Neutrophil (primary cell): ENCODE results near the gene HPS1.

ENCODE experiments used
- H3K27ac ChIP-seq: fragments of 200-600 bp; sonication (generic); 2 replicates; pipeline ENCODE4 v1.5.1; 2016; ENCODE audit warnings: mild to moderate bottlenecking, moderate library complexity
- H3K27me3 ChIP-seq: fragments of 200-600 bp; sonication (generic); 2 replicates; pipeline ENCODE4 v1.6.0; 2016; ENCODE audit warnings: mild to moderate bottlenecking
- H3K36me3 ChIP-seq: fragments of 200-600 bp; sonication (generic); 2 replicates; pipeline ENCODE4 v1.5.1; 2017
- H3K4me1 ChIP-seq, 2 experiments: fragments of 200-600 bp in 1 of 2; sonication (generic) in 1 of 2; 1 replicate in 1 of 2; 2 replicates in 1 of 2; pipeline versions ENCODE4 v1.5.1 to v1.6.1; 2013 to 2016; ENCODE audit warnings: low read depth in 1 of 2, low read length in 1 of 2, mild to moderate bottlenecking in 1 of 2, moderate library complexity in 1 of 2; ENCODE audit not compliant: control insufficient read depth in 1 of 2, insufficient read depth in 1 of 2
- H3K4me3 ChIP-seq, 2 experiments: fragments of 200-600 bp in 1 of 2; sonication (generic) in 1 of 2; 1 replicate in 1 of 2; 2 replicates in 1 of 2; pipeline ENCODE4 v1.5.1; 2013 to 2016; ENCODE audit warnings: low read depth in 1 of 2, low read length in 1 of 2, mild to moderate bottlenecking in 1 of 2, moderate library complexity in 1 of 2
- H3K9me3 ChIP-seq: fragments of 200-600 bp; sonication (generic); 2 replicates; pipeline ENCODE4 v1.5.1; 2016
- TF ChIP-seq, protein P1 (sequence below): fragments of 200-600 bp; sonication (generic); IDR thresholded peaks from 2 replicates; pipeline ENCODE4 v1.5.1; 2016; ENCODE audit warnings: antibody characterized with exemption

The HPS1 gene

DNA sequence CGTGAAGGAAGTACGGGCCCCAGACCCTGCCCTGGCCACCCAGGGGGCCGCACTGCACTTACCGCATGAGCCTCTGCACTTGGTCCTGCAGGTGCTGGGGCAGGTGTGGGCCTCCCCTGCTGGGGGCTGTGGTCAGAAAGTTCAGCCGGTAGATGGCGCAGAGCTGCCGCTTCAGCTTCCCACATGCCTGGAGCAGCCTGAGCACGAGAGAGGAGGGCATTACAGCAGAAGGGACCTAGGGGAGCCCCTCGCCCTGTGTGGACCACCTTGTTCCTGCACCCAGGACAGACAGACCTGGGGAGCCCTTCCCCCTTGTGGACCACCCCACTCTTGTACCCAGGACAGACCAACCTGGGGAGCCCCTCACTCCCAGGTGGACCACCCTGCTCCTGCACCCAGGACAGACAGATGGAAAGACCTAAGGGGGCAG, 23.0 kb downstream of the HPS1 start:
- H3K36me3 ChIP-seq: peaks cover 98% of the 10 kb centered on the region
- TF ChIP-seq, protein P1, sequence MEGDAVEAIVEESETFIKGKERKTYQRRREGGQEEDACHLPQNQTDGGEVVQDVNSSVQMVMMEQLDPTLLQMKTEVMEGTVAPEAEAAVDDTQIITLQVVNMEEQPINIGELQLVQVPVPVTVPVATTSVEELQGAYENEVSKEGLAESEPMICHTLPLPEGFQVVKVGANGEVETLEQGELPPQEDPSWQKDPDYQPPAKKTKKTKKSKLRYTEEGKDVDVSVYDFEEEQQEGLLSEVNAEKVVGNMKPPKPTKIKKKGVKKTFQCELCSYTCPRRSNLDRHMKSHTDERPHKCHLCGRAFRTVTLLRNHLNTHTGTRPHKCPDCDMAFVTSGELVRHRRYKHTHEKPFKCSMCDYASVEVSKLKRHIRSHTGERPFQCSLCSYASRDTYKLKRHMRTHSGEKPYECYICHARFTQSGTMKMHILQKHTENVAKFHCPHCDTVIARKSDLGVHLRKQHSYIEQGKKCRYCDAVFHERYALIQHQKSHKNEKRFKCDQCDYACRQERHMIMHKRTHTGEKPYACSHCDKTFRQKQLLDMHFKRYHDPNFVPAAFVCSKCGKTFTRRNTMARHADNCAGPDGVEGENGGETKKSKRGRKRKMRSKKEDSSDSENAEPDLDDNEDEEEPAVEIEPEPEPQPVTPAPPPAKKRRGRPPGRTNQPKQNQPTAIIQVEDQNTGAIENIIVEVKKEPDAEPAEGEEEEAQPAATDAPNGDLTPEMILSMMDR: no peak
- H3K9me3 ChIP-seq: no peaks in the 10 kb centered on the region
- H3K27me3 ChIP-seq: no peaks in the 10 kb centered on the region
- H3K27ac ChIP-seq: no peak overlapping the region
- no peak overlapping the region for H3K4me3 ChIP-seq
- no peaks in the 10 kb centered on the region for H3K4me1 ChIP-seq

DNA sequence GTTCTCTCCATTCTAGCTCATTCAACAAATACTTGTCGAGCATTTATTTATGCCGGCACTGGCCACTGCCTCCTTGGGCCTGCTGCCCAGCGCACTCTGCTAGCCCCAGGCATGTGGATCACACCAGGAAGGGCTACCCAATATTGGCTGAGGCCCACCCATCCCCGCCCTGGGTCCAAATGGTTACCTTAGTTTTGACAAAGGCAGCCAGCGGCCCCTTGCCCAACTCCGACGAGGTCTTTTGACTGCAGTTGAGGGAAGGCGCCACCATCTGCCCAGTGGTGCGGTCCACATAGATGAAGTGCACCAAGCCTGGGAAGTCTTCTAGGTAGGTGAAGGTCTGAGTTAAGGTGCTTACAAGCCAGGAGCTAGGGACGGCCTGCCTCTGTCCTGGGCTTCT, 24.6 kb downstream of the HPS1 start:
- Histone ChIP-seq H3K36me3 (peaks cover 100% of the 10 kb centered on the region), H3K4me1 (no peaks in the 10 kb centered on the region), H3K27ac (no peak overlapping the region), H3K9me3 (no peaks in the 10 kb centered on the region), H3K4me3 (no peak overlapping the region), H3K27me3 (no peaks in the 10 kb centered on the region)
- TF ChIP-seq, protein P1: no peak

DNA sequence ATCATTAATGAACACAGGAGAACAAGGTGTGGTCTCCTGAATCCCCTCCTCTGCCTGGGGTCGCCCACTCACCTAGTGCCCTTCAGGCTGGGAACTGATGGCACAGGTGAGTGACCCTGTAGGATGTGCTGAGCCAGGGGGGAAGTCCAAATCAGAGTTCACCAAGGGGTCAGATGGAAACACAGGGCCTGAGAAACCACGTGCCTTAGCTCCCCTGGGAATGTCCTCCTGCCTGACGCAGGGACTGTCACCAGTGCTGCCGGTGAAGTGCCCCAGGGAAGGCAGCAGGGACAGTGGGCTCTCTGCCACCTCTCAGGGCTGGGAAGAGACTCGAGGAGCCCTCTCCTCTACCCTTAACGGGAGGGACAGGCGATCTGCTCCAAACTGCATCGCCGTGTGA, 25.9 kb downstream of the HPS1 start:
- Histone ChIP-seq H3K4me1 (no peaks in the 10 kb centered on the region), H3K36me3 (peaks cover 100% of the 10 kb centered on the region), H3K9me3 (no peaks in the 10 kb centered on the region), H3K27me3 (no peaks in the 10 kb centered on the region), H3K4me3 (no peak overlapping the region), H3K27ac (no peak overlapping the region)
- TF ChIP-seq, protein P1: no peak

DNA sequence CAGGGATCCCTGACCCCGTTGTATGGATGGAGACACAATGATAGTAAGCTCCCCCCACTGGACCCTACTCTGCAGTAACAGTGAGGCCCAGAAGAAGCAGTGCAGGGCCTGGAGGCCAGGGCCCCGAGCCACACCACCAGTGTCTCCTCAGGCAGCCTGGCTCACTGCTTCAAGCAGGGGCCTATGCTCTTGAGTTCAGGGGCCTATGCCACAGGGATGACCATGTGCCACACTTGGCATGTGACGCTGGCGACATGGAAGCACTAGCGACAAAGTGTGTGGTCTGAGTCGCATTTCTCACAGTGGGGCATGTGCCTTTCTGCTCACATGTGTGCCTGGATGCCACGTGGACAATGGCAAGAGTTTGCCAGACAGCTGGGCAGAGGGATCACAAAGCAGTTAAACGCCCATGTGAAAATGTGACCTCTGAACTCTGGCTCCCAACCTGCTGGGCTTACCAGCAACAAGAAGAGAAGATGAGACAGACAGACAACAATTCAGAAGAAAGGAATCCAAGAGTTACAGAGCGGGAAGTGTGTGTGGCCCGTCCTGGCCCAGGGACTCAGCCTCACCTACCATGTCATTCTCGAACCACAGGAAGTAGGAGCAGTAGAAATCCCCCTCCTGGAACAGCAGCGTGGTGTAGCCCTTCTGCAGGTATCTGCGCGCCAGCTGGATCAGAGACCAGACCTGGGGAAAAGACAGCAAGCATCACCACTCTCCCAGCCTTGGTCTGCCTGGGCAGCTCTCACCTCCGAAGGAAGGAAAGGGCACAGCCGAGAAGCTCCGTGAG, 27.1 kb downstream of the HPS1 start:
- TF ChIP-seq, protein P1: no peak
- Histone ChIP-seq H3K27me3 (no peaks in the 10 kb centered on the region), H3K4me1 (peaks cover 0 to 4% of the 10 kb centered on the region in 2 experiments), H3K36me3 (peaks cover 100% of the 10 kb centered on the region), H3K4me3 (no peak overlapping the region), H3K27ac (no peak overlapping the region), H3K9me3 (no peaks in the 10 kb centered on the region)

DNA sequence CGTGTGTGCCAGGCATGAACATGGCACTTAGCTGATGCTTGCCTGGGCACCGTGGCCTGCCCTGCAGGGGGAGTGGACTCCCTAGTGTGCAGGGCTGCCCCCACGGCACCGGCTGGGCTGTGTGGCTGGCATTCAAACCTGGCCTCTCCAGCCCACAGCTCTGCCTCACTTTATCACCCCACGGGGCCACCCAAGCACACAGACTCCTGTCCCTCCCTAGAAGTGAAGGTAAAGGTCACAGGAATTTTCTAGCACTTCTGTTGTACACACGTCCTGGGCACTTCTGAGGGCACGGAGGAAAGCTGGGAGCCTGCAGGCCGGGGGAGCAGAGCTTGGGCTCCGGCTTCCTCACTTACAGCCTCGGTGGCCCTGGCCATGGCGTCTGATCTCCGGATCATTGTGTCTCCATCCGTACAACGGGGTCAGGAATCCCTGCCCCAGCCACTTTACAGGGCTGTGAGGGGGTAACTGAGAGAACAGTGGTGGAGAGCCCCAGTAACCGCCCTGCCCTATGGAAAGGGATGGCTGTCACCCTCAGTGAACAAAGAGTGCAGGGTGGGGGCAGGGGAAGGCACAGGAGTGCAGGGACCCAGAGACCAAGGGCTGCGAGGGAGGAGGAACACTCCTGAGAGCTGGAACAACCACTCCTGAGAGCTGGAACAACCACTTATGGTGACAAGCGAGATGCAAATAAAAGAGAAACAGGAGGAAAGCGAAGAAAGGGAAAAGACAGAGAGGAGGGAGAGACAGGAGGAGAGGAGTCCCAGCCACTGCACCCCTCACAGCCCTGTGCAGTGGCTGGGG, 27.9 kb downstream of the HPS1 start:
- TF ChIP-seq, protein P1: no peak
- Histone ChIP-seq H3K4me1 (peaks cover 0 to 4% of the 10 kb centered on the region in 2 experiments), H3K9me3 (no peaks in the 10 kb centered on the region), H3K27me3 (no peaks in the 10 kb centered on the region), H3K4me3 (no peak overlapping the region), H3K27ac (no peak overlapping the region), H3K36me3 (peaks cover 94% of the 10 kb centered on the region)
